ENCODE data around the gene RAMACL.

Gene RAMACL

DNA sequence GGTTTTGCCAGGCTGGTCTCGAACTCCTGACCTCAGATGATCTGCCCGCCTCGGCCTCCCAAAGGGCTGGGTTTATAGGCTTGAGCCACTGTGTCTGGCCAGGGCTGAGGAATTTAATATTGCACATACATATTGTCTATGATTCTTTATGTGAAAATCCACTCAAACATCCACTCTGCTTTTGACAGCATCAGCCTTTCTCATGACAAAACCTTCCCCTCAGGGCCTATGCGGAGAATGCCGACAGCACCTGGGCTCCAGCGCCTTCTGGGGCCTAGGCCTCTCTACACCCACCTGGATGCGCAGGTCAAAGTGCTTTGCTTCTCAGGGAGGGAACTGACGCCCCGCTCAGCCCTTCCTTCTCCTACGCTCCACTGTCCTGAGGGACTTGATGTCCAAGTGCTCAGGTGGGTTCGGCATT, 5.4 kb downstream of the RAMACL start:
- TF ChIP-seq, protein P1, sequence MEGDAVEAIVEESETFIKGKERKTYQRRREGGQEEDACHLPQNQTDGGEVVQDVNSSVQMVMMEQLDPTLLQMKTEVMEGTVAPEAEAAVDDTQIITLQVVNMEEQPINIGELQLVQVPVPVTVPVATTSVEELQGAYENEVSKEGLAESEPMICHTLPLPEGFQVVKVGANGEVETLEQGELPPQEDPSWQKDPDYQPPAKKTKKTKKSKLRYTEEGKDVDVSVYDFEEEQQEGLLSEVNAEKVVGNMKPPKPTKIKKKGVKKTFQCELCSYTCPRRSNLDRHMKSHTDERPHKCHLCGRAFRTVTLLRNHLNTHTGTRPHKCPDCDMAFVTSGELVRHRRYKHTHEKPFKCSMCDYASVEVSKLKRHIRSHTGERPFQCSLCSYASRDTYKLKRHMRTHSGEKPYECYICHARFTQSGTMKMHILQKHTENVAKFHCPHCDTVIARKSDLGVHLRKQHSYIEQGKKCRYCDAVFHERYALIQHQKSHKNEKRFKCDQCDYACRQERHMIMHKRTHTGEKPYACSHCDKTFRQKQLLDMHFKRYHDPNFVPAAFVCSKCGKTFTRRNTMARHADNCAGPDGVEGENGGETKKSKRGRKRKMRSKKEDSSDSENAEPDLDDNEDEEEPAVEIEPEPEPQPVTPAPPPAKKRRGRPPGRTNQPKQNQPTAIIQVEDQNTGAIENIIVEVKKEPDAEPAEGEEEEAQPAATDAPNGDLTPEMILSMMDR (IDR thresholded peaks at IDR 0.05; ENCODE audit: extremely low read depth, missing control alignments), result no peak
- DNase-seq (ENCODE audit: low spot score), result no peak

DNA sequence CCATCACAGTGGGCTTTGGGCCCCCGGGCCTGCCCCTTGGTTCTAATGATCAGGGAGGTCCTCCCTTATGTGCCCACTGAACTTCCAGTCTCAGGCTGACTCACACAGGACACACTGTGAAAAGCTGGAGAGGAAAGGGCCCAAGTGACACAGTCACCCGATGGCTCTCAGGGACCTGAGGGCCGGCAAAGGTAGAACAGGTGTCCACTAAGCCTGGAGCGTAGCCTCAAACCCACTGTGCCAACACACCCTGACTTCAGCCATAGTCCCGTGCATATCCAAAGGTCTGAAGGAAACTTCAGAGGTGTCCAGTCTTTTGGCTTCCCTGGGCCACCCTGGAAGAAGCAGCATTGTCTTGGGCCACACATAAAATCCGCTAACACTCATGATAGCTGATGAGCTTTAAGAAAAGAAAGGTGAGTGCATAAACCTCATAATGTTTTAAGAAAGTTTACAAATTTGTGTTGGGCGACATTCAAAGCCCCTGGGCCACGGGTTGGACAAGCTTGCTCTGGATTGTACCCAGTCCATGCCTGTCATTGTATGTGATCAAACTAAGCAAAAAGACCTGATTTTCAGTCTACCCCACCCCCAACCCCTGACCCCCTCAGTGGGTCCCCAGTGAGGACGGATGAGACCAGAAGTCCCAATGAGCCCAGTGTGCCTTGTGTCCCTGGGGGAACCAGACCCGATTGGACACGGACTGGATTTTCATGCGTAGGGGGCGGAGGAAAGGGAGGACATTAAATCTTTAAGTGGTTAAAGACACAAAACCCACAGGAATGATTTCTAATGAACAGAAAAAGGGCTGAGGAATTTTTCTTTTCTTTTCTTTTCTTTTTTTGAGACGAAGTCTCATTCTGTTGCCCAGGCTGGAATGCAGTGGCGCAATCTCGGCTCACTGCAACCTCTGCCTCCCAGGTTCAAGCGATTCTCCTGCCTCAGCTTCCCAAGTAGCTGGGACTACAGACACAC, 6.1 kb downstream of the RAMACL start:
- TF ChIP-seq, protein P1 (IDR thresholded peaks at IDR 0.05; ENCODE audit: extremely low read depth, missing control alignments), result no peak
- DNase-seq (ENCODE audit: low spot score), result no peak

DNA sequence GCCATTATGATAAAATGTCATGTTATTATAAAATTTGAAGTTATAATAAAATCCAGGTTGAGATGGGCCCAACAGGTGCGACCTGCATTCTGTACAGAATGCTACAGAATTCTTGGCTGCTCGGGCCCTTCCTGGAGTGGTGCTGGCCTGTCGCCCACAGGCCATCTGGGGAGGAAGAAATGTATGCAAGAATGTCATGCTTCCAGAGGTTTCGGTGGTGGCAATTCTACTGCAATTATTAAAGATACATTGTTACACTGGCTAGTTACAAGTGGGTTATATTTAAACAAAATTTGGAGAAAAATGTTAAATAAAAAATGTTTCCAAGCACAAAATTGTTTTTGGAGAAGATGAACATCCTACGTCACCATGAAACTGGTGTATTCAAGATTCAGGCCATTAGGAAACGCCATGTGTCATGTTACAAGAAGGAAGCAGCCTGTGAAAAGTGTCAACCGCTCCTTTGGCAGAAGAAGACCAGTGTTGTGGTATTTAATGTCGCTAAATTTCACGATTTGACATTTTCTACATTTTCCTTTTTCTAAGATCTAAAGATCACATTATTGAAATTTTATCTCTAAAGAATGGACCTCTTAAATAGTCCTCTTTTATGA, 7.1 kb downstream of the RAMACL start:
- no peak for DNase-seq (ENCODE audit: low spot score)
- TF ChIP-seq, protein P1 (IDR thresholded peaks at IDR 0.05; ENCODE audit: extremely low read depth, missing control alignments), result no peak

DNA sequence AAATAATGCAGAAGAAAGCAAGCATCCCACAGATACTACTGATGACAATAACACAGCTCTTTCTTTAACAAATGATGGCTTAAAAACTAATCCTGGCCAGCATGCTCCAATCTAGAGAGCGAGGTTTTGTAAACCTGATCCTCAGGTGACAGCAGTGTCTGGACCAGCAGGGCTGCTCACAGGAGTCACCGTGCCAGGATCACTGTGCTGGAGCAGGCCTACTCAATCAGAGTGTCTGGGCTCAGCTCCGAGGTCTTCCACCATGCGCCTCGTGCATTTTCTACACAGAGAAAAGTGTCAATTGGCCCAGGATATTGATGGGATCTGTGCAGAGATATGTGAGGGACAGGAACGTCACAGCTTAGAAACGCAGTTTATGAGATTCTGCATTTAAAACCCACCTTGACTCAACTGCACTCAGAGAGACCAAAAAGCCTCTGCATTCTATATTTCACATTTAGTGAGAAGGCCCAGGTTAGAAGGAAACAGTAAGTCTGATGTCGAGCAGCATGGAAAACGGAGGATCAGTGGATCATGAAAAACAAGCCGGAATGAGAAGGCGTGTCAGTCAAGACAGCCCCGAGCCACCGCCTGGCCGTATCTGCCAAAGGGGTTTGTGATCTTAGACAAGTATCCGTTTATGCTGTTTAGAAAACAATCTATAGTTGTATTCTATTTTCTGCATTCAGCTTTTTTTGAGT, 7.8 kb downstream of the RAMACL start:
- DNase-seq (ENCODE audit: low spot score), result no peak
- TF ChIP-seq, protein P1 (IDR thresholded peaks at IDR 0.05; ENCODE audit: extremely low read depth, missing control alignments), result no peak

DNA sequence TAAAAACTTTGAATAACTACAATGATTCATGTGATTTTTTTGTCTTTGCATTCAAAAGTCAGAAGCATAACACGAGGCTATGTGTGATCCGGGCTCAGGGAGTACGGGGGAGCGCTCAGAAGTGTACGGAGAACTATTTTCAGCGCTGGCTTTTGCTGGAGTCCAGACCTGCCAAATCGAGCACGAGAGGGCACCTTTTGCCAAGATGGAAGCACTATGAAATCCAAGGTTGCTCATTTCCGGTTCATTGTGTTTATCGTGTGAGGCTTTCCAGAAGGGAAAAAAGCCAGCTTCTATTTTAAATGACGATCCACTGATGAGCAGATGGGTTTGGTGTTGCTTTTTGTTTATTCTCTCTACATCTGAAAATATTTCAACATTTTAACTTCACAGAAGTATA, 11.3 kb downstream of the RAMACL start:
- TF ChIP-seq, protein P1 (IDR thresholded peaks at IDR 0.05; ENCODE audit: extremely low read depth, missing control alignments), result no peak
- no peak for DNase-seq (ENCODE audit: low spot score)

DNA sequence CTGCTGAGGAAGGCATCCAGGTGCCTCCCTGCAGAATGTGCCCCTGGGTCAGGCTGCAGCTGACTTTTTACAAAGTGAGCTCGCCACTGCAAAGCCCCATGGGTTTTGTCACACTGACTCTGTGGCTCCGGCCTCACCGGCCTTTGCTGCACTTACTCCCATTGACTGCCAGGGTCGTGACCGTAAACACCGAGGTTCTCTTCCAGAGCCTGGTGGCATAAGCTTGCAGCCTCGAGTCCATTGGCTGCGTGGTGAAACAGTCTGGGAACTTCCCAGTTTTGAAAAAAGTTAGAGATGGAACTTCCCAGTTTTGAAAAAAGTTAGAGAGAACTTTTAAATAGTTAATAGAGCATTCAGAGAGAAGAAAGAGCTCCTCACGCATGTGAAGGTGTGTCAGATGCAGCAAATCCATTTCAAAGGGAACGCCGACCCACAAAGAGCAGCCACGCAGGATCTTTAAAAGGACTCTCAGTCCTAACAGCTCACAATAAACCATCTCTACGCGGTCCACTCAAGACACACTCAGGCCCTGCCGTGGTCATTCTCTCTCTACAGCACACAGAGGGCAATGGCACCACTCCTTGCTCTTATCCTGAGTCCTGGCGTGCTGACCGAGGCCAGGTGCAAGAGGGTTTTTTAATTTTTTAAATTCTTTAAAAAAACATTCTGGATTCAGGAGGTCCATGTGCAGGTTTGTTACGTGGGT, 12.8 kb downstream of the RAMACL start:
- TF ChIP-seq, protein P1 (IDR thresholded peaks at IDR 0.05; ENCODE audit: extremely low read depth, missing control alignments), result no peak
- DNase-seq (ENCODE audit: low spot score), result no peak
